Prostate gland (tissue), 2 donors: ENCODE results near the gene TLK2. TPM values are rescaled to one million over a fixed set of nuclear protein-coding genes. Genes with fewer than 3 reads are reported as not detected.
"Not testable (repeated sequence)": the region's sequence is repeated elsewhere in the genome, so short reads cannot be mapped to it uniquely, and the experiment has no call there.

ENCODE experiments used
- DNase-seq: peaks from one replicate; pipeline ENCODE4 v3.0.0-alpha.2; 2019; ENCODE audit warnings: low spot score
- H3K27ac ChIP-seq, 2 donors: fragments of 200-600 bp; sonication (generic); 2 replicates each; pipeline ENCODE4 v1.5.1; 2017 to 2019
- H3K27me3 ChIP-seq: fragments of 200-600 bp; sonication (generic); replicated peaks from 2 replicates; pipeline ENCODE4 v1.5.1; 2019; ENCODE audit not compliant: insufficient read depth
- H3K36me3 ChIP-seq, 2 donors: fragments of 200-600 bp; sonication (generic); 1 replicate in 1 of 2; 2 replicates in 1 of 2; pipeline versions ENCODE4 v1.5.1 to v1.8.1; 2017 to 2019
- H3K4me1 ChIP-seq: fragments of 200-600 bp; sonication (generic); replicated peaks from 2 replicates; pipeline ENCODE4 v1.5.1; 2019
- H3K4me3 ChIP-seq, 2 donors: fragments of 200-600 bp; sonication (generic); 2 replicates each; pipeline ENCODE4 v1.5.1; 2017 to 2019
- H3K9me3 ChIP-seq: fragments of 200-600 bp; sonication (generic); 2 replicates; pipeline ENCODE4 v1.5.1; 2017
- CTCF ChIP-seq, 4 experiments: fragments of 200-600 bp in 2 of 4; fragments of 450-650 bp in 2 of 4; sonication (generic) in 2 of 4; IDR thresholded peaks; 1 replicate in 3 of 4; 2 replicates in 1 of 4; pipeline ENCODE4 v1.5.1; 2016 to 2019; ENCODE audit warnings: antibody characterized with exemption in 4 of 4, mild to moderate bottlenecking in 2 of 4, moderate library complexity in 2 of 4
- POLR2A ChIP-seq: fragments of 450-650 bp; IDR thresholded peaks from one replicate; pipeline ENCODE4 v1.6.1; 2016; ENCODE audit warnings: antibody characterized with exemption, mild to moderate bottlenecking
- POLR2AphosphoS5 ChIP-seq: sonication (generic); formaldehyde crosslinking; IDR thresholded peaks from one replicate; pipeline ENCODE4 v1.6.1; 2017; ENCODE audit warnings: antibody characterized with exemption
- WGBS: methylation state at CpG from one replicate; pipeline ENCODE4 v1.1.5; 2018; 5-methylcytosine and 5-hydroxymethylcytosine counted together
- intact Hi-C: fragments of 100-400 bp; cut with DNase I; formaldehyde crosslinking; loops from one replicate; pipeline ENCODE4 v1.14.2; 2022
- total RNA-seq, 2 donors: library from RNA; depleted of rRNA; stranded (reverse); fragments of >200 nt; gene quantifications; one replicate each; pipeline ENCODE4 v1.1.0, GENCODE V29; 2016

TLK2 gene
- total RNA-seq, 2 donors from 2014 or later = 24.1 to 47.6 TPM

- H3K4me3 ChIP-seq = no peak overlapping the region
- WGBS = 94% methylated on average over 7 of the region's 7 CpGs
- TF ChIP-seq POLR2A = no peak
- TF ChIP-seq POLR2AphosphoS5 = no peak
- TF ChIP-seq CTCF (IDR thresholded peaks at IDR 0.05) = no peak
- H3K4me1 ChIP-seq = no peaks in the 10 kb centered on the region
- intact Hi-C loops = no loop called here
- H3K9me3 ChIP-seq = no peaks in the 10 kb centered on the region
- H3K27me3 ChIP-seq = no peaks in the 10 kb centered on the region
- no peak overlapping the region for H3K27ac ChIP-seq
- DNase-seq = no peak
- H3K36me3 ChIP-seq = peaks cover 0 to 12% of the 10 kb centered on the region in 2 donors
Observed at GRCh38 chr17:62605588-62605987, 127.0 kb downstream of the TLK2 start.

GRCh38 chr17:62611292-62611691, 132.7 kb downstream of the TLK2 start:
- H3K4me1 ChIP-seq = no peaks in the 10 kb centered on the region
- H3K9me3 ChIP-seq = no peaks in the 10 kb centered on the region
- TF ChIP-seq POLR2A (no peak), POLR2AphosphoS5 (no peak), CTCF (IDR thresholded peaks at IDR 0.05) (no peak)
- WGBS = 91% methylated on average over 5 of the region's 5 CpGs
- intact Hi-C loops = no loop called here
- no peak for DNase-seq
- H3K4me3 ChIP-seq = no peak overlapping the region
- H3K27ac ChIP-seq = no peak overlapping the region
- no peaks in the 10 kb centered on the region for H3K27me3 ChIP-seq
- H3K36me3 ChIP-seq = peaks cover 0 to 12% of the 10 kb centered on the region in 2 donors

DNA sequence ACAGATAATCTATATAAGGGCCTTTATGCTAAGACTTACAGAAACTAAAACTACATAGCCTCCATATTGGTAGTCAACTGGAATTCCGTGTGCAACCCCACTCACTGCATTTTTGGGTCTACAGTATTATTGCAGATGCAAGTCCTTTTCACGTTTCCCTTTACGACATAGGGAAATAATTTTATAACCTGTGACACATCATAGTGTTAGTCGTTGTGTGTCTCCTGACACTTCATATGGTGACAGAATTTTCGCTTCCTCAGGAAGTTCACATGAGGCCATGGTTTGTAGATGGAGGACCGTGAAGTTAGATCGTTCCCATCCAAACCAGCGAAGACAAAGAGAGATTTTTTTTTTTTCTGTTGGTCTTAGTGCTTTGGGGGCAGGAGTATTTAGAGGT, 133.1 kb downstream of the TLK2 start:
- Histone ChIP-seq H3K4me3 (no peak overlapping the region), H3K27ac (no peak overlapping the region), H3K27me3 (no peaks in the 10 kb centered on the region), H3K4me1 (no peaks in the 10 kb centered on the region), H3K9me3 (no peaks in the 10 kb centered on the region), H3K36me3 (peaks cover 0 to 12% of the 10 kb centered on the region in 2 donors)
- 77% methylated on average over 8 of the region's 8 CpGs for WGBS
- intact Hi-C loops = no loop called here
- TF ChIP-seq POLR2AphosphoS5 = no peak
- no peak for TF ChIP-seq CTCF (IDR thresholded peaks at IDR 0.05)
- no peak for TF ChIP-seq POLR2A
- no peak for DNase-seq

GRCh38 chr17:62612289-62612688, 133.7 kb downstream of the TLK2 start:
- WGBS = 93% methylated on average over 8 of the region's 12 CpGs
- H3K27ac ChIP-seq = not testable (repeated sequence)

GRCh38 chr17:62613095-62613494, 134.5 kb downstream of the TLK2 start:
- WGBS = 87% methylated on average over 4 of the region's 4 CpGs
- intact Hi-C loops, H3K9me3 ChIP-seq, H3K27ac ChIP-seq, H3K36me3 ChIP-seq, H3K27me3 ChIP-seq, H3K4me1 ChIP-seq, DNase-seq, H3K4me3 ChIP-seq: not testable (repeated sequence)

More at GRCh38 chr17:62612289-62612688, 133.7 kb downstream of the TLK2 start:
- DNase-seq, intact Hi-C loops, H3K4me3 ChIP-seq, H3K27me3 ChIP-seq, H3K9me3 ChIP-seq, H3K4me1 ChIP-seq: not testable (repeated sequence)
- H3K36me3 ChIP-seq = peaks cover 0 to 12% of the 10 kb centered on the region in 2 donors

DNA sequence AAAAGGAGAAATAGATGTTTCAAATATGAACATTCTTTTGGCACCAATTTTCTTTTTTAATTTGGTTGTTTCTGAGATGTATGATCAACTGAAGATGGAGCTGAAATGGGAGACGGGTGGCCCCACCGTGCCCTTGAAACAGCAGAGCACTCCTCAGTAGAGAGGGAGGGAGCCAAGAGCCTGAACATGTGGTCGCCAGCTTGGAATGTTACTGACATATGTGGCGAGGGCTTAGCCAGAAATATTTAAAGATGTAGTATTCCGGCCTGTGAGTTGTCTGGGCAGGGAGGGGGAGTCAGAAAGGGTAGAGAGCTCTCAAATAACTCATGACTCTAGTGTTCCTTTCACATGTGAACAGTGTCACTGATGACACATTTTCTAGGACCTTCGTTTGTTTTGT, 135.5 kb downstream of the TLK2 start:
- peaks cover 0 to 4% of the 10 kb centered on the region in 2 donors for H3K36me3 ChIP-seq

More for the DNA sequence above, 135.5 kb downstream of the TLK2 start:
- H3K4me1 ChIP-seq = no peaks in the 10 kb centered on the region
- no peak overlapping the region for H3K27ac ChIP-seq
- no peaks in the 10 kb centered on the region for H3K27me3 ChIP-seq
- H3K4me3 ChIP-seq = no peak overlapping the region
- TF ChIP-seq POLR2AphosphoS5 = no peak
- TF ChIP-seq POLR2A = no peak
- TF ChIP-seq CTCF (IDR thresholded peaks at IDR 0.05) = no peak
- intact Hi-C loops = no loop called here
- WGBS = 65% methylated on average over 6 of the region's 6 CpGs
- no peak for DNase-seq
- no peaks in the 10 kb centered on the region for H3K9me3 ChIP-seq
